Measurements from ENCODE around the gene PTPN14.

The PTPN14 gene

GRCh38 chr1:214568328-214568727, 16.9 kb upstream of the PTPN14 start:
- DNase-seq (ENCODE audit: low read depth), result no peak

- DNase-seq (ENCODE audit: low read depth), result no peak
Observed at GRCh38 chr1:214567481-214567980, 16.1 kb upstream of the PTPN14 start.

- no peak for DNase-seq (ENCODE audit: low read depth)
Observed at GRCh38 chr1:214566158-214567104, 15.0 kb upstream of the PTPN14 start.

GRCh38 chr1:214565310-214565709, 13.9 kb upstream of the PTPN14 start:
- no peak for DNase-seq (ENCODE audit: low read depth)

- no peak for DNase-seq (ENCODE audit: low read depth)
Observed at GRCh38 chr1:214563881-214564280, 12.5 kb upstream of the PTPN14 start.

DNA sequence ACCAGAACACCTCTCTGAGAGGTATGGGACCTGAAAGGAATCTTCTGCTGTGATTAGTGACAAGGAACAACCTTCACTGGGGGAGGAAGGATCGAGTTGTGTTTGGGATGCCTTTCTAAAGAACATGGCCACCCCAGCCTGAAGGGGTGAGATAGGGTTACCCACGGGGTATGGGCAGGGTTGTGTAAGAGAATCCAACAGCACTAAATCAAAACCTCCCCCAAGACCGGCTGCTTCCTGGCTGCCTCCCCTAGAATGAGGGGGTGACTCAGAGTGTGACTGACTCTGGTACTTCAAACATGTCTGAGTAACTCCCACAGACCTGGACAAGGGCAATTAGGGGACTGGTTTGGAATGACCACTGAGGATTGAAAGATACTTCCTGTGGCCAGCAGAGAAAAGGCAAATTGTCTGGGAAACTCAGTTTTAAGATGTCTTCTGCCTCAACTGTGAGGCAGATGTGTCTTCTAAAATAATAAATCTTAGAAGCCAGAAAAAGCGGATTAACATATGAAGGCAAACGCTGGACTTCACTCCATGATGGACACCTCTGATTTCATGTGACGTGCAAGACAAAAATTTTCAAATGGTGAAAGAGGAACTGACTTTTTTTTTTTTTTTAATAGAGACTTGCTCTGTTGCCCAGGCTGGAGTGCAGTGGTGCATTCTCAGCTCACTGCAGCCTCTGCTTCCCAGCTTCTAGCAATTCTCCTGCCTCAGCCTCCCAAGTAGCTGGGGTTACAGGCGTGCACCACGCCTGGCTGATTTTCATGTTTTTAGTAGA, 6.7 kb upstream of the PTPN14 start:
- no peak for DNase-seq (ENCODE audit: low read depth)

- DNase-seq (ENCODE audit: low read depth), result no peak
Observed at GRCh38 chr1:214553142-214553710, 1.8 kb upstream of the PTPN14 start.

DNA sequence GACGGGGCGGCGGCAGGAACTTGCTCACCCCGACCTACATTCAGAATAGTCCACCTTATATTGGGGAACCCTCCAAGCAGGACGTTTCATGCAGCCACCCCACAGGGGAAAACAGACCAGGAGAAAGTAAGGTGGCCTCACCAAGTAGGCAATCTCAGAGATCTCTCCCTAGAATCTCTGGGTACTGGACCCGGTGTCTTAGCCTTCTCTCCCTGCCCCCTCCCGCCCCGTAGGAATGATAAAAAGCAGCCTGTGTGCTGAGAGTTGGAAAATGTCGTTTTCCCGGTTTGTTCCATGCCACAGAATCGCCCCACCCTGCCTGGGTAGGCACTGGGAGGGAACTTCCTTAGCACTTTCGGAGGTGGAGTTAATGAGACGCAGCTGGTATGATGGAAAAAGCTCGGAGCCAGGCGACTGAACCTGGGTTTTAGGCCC, 789 bp upstream of the PTPN14 start:
- no peak for DNase-seq (ENCODE audit: low read depth)

DNA sequence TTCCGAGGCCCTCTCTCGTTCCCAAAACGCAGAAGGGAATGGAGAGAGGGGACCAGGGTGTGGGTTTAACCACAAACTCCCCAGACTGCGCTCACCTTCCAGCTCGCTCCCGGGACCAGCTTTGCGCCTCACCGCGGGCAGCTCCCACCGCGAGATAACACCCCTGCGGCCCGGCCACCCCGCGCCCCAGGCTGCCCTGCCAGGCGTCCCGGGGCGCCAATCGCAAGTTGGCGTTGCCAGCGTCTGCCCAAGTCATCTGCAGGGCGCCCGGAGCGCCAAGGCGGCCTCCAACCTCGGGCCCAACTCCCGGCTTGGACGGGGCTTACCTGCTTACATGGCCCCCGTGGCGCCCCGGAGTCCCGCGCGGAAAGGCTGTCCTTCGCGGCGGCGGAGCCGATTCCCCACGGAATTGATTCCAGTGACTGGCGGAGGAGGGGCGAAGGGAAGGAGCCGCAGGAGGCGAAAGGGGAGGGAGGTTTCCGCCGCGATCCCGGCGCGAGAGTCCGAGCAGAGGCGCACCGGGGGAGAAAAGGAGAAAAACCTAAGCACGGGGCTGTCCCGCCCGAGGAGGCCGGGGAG, 456 bp downstream of the PTPN14 start:
- DNase-seq (ENCODE audit: low read depth), result no peak

- no peak for DNase-seq (ENCODE audit: low read depth)
Observed at GRCh38 chr1:214550013-214550856, 1.2 kb downstream of the PTPN14 start.

- DNase-seq (ENCODE audit: low read depth), result no peak
Observed at GRCh38 chr1:214549604-214550003, 1.8 kb downstream of the PTPN14 start.

DNA sequence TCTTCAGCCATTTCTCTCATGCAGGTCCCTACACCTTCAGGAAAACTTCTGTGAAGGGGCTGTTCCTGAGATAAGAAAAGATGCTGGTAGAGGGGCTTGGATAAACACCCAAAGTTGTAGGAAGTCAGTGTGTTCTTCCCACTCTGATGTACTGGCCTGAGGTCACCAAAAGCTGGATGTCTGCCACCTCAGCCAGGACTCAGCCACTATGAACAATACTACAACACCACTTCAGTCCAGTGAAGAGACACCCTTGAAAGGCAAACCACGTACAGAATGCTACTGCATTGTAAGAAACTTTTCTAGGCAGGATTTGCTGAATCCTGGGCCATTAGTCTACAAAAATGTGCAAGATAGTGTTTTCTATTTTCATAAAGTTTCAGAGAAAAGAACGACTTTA, 2.4 kb downstream of the PTPN14 start:
- no peak for DNase-seq (ENCODE audit: low read depth)

DNA sequence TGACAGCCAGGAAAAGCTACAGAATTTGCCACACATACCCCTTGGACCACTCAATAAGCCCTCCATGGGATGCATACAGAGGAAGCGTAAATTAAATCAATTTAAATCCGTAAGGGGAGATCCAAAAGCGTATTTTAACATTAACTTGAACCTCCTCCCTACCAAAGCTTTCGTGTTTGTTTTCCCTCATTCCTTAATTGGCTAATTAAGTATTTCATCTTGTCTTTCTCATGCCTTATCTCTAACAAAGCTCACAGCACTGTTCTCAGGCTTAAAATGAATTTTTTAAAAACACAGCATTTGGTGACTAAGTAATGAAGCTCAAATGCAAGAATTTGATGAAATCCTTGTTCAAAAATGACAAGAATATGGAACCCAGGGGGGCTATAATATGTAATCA, 3.1 kb downstream of the PTPN14 start:
- no peak for DNase-seq (ENCODE audit: low read depth)

DNA sequence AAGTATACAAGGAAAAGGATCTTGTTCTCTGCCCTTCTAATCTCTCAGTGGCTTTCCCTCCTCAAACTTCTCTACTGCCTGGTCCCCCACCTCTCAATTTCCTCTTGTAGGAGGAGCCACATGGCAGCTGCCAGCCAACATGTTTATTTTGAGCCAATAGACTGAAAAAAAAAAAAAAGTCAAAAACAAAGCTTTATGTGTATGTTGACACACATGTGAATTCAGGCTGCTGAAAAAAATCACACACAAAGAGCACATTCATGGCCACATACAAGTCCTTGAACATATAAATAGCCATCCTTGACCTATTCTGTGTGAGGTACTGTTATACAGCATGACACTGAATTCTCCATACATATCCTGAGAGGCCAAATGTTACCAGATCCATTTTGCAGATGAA, 3.7 kb downstream of the PTPN14 start:
- DNase-seq (ENCODE audit: low read depth), result no peak

GRCh38 chr1:214546886-214547641, 4.3 kb downstream of the PTPN14 start:
- no peak for DNase-seq (ENCODE audit: low read depth)

DNA sequence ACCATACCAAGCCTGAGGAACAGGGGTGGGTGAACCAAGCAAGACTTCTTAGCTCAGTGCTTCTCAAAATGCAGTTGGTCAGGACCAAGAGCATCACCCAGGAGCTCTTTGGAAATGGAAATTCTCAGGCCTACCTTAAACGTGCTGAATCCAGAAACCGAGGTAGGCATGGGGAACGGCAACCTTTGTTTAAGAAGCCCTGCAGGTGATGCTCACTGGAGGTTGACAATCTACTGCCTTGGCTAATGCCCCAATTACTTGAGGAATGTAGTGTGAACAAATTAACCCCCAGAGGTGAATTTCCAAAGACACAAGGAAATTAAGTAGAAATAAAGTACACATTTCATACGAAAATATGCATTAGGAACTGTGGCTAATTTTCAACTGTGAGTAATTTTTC, 5.3 kb downstream of the PTPN14 start:
- DNase-seq (ENCODE audit: low read depth), result no peak

DNA sequence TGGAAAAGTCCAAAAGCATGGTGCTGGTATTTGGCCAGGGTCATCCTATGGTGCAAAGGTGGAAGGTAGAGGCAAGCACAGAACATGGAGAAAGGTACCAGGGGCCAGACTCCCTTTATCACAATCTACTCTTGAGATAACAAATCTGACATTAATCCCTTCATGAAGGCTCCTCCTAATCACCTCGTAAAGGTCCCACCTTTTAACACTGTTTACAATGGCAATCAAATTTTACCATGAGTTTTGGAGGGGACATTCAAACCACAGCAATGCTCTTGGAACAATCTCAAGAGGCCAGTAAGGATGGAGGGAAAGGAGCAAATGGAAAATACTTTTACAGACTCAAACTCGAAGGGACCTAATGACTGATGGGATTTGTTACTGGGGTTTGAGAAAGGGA, 6.1 kb downstream of the PTPN14 start:
- no peak for DNase-seq (ENCODE audit: low read depth)

GRCh38 chr1:214544791-214545190, 6.6 kb downstream of the PTPN14 start:
- DNase-seq (ENCODE audit: low read depth), result no peak

DNA sequence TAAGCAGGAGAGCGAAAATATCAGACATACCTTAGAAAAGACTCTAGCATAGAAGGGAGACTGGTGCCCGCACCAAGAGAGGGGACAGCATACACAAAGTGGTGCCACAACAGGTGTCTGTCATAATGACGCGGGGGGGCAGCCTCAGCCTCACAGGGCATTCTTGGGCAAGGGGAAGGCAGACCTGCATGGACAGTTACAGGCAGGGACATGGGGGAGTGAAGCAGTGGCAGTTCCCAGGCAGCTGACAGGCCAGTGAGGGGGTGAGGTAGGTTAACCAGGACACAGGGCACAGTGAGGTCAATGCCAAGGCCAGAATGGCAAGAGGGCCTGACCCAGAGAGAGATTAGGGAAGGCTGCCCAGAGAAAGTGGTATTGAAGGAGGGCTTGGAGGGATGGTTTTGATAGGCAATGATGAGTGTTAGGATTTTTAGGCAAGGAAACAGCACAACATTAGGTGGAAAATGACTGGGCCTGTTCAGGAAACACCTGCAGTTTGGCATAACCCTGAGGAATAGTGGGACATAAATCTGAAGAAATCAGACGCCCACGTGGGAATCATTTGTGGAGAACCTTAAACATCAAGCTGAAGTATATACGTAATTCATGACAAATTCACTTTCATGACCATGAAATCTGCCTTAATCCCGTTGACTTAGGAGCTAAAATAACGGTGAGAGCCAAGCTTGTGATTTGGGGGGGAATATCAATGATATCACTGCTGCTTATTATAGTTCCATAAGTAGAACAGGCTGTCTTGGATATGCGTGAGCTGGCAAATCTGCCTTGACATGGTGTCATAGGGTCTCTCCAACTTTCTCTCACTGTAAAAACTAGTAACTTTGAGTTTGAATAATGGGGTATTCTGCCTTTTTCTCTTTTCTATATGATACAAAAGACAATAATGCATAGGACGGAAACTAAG, 8.9 kb downstream of the PTPN14 start:
- DNase-seq (ENCODE audit: low read depth), result no peak
